ENCODE measurements around the gene SNX33.
"Not testable (repeated sequence)": the region's sequence is repeated elsewhere in the genome, so short reads cannot be mapped to it uniquely, and the experiment has no call there.

DNA sequence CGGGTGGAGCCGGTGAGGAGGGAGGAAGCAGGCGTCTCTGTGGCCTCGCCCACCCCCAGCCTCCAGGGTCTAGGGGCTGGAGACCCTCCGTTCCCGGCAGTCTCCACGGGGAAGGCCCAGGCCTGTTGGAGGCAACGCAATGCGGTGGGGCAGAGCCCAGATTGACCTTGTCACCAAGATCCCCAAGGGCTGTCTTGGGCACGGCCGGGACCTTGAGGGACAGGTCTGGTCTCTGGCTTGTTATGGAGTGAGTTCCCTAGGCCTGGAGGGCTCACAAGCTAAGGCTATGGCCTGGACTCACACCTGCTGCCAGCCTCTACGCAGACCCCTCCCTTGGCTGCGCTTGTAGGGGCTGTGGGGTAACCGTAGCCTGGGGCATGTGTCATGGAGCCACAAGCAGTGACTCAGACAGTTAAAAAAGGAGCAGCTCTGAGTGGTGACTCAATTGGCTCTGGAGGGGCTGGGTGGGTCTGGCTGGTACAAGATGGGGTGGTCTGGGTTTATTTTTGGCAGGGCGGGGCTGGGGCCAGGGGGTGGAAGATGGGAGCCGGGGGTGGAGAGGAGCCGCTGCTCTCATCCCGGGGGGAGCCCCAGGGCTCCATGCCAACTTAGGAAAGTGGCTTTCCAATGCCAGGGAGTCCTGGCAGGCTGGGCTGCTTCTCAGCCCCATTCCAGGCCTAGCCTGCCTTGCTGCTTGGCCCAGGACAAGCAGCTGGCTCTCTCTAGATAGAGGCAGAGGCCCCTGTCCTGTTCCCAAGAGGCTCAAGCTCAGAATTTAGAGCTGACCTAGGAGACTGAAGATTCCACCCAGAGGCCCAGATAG lies 55.9 kb downstream of the SNX33 start:
- TF ChIP-seq, protein P1, sequence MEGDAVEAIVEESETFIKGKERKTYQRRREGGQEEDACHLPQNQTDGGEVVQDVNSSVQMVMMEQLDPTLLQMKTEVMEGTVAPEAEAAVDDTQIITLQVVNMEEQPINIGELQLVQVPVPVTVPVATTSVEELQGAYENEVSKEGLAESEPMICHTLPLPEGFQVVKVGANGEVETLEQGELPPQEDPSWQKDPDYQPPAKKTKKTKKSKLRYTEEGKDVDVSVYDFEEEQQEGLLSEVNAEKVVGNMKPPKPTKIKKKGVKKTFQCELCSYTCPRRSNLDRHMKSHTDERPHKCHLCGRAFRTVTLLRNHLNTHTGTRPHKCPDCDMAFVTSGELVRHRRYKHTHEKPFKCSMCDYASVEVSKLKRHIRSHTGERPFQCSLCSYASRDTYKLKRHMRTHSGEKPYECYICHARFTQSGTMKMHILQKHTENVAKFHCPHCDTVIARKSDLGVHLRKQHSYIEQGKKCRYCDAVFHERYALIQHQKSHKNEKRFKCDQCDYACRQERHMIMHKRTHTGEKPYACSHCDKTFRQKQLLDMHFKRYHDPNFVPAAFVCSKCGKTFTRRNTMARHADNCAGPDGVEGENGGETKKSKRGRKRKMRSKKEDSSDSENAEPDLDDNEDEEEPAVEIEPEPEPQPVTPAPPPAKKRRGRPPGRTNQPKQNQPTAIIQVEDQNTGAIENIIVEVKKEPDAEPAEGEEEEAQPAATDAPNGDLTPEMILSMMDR (IDR thresholded peaks at IDR 0.05; ENCODE audit: insufficient read depth, low read depth, low read length), result not testable (repeated sequence)
- not testable (repeated sequence) for TF ChIP-seq EZH2 (IDR thresholded peaks at IDR 0.05; ENCODE audit: insufficient read depth, low read length)

All from astrocyte (in vitro differentiated cells and primary cell).